Activated CD4-positive, alpha-beta T cell treated with anti-CD3 and anti-CD28 coated beads, Interleukin-2, amount 50 U/mL, for 1 hour (primary cell): ENCODE data around the gene POTEM.
"Not testable (repeated sequence)": the region's sequence is repeated elsewhere in the genome, so short reads cannot be mapped to it uniquely, and the experiment has no call there.

Experiments used
- DNase-seq: peaks from one replicate; pipeline ENCODE4 v3.0.0-alpha.2; 2020

Gene POTEM

GRCh38 chr14:19038060-19038664 lies 70.9 kb downstream of the POTEM start:
- DNase-seq = not testable (repeated sequence)

GRCh38 chr14:19038785-19039184 lies 71.6 kb downstream of the POTEM start:
- not testable (repeated sequence) for DNase-seq

- DNase-seq = not testable (repeated sequence)
Measured at GRCh38 chr14:19043384-19043783, 76.2 kb downstream of the POTEM start.
